ENCODE measurements around the gene NUBP2.

The NUBP2 gene

DNA sequence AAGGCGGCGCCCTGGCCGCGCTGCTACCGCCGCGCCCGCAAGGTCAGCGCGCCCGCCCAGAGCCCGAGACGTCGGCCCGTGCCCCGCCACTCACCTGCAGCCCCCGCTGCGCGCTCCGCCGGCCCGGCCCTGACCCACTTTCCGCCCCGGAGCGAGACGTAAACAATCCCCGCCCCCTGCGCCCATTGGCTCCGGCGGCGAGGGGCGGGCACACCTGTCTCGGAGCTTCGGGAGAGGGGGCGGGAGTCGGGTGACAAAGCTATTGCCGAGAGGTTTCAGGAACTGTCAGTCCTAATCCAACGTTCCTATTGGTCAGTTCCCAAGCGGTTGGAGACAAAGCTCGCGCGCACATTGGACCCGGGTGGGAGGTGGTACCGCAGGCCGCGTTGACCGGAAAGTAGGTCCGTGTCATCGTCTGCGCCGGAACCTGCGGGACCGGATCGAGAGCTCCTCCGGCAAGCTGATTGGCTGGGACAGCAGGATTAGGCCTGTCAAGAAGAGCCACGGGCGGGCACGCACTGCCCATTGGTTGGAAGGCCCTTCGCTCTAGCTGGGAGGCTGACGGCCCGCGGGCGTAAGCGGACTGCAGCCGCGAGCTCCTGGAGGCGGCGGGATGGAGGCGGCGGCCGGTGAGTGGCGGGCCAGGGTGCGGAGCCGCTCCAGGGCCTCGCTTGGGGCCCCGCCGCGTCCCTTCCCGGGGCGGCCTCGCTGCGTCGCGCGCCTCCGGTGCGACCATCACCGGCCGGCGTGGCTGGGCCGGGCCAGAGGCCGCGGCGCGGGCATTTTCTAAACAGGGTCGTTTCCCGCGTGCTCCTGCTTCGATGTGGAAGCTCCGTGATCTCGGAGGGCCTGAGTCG is at the start of gene NUBP2, which contains the start of gene SPSB3:
NUBP2 (plus strand) TSS at position 553 of the 857 bp plus-strand sequence; CDS start at position 614, 61 bp downstream.
SPSB3 (minus strand) TSS at position 164 of the 857 bp plus-strand sequence. CDS start 1,088 bp downstream, outside the sequence.
- ATAC-seq: peak; percentile 94
- H3K36me3 Mint-ChIP-seq (ENCODE audit: low read depth): no peaks in the 10 kb centered on the region
- H3K4me1 Mint-ChIP-seq: peaks cover 28% of the 10 kb centered on the region
- H3K27me3 Mint-ChIP-seq: peaks cover 3% of the 10 kb centered on the region
- DNase-seq: peak; percentile 98
- H3K4me3 Mint-ChIP-seq: peak within 1 kb of the TSS; percentile 94
- H3K27ac Mint-ChIP-seq: peak within 1 kb of the TSS; percentile 87
- no peaks in the 10 kb centered on the region for H3K9me3 Mint-ChIP-seq

DNA sequence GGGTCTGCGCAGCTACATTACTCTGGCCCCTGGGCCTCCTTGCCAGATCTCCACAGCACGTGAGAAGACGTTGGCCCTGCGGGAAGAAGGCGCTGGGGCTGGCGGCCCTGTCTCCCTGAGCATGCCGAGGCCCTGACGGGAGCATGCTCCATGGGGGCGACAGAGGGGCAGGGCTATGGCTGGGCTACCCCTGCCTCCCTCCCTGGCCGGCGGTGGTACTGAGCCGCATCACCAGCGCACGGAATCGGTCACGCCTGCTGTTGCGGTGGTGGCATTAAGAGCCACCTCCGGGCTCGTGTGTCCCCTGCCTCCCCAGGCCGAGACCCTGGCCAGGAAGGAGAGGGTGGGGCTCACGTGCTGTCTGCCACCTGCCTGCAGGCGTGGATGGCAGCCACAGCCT is 48.6 kb upstream of the NUBP2 start:
- Mint-ChIP-seq H3K4me1 (no peaks in the 10 kb centered on the region), H3K36me3 (ENCODE audit: low read depth) (peaks cover 2% of the 10 kb centered on the region), H3K4me3 (no peak overlapping the region), H3K27me3 (no peaks in the 10 kb centered on the region), H3K27ac (no peak overlapping the region), H3K9me3 (no peaks in the 10 kb centered on the region)
- ATAC-seq: no peak
- no peak for DNase-seq

GRCh38 chr16:1734816-1735215 is 47.9 kb upstream of the NUBP2 start:
- H3K9me3 Mint-ChIP-seq: no peaks in the 10 kb centered on the region

GRCh38 chr16:1740234-1740633 is 42.5 kb upstream of the NUBP2 start:
- Mint-ChIP-seq H3K9me3 (no peaks in the 10 kb centered on the region), H3K4me3 (no peak overlapping the region), H3K27ac (no peak overlapping the region), H3K27me3 (no peaks in the 10 kb centered on the region), H3K4me1 (no peaks in the 10 kb centered on the region), H3K36me3 (ENCODE audit: low read depth) (peaks cover 2% of the 10 kb centered on the region)
- DNase-seq: no peak
- ATAC-seq: no peak

More at GRCh38 chr16:1734816-1735215, 47.9 kb upstream of the NUBP2 start:
- H3K27me3 Mint-ChIP-seq: no peaks in the 10 kb centered on the region
- no peaks in the 10 kb centered on the region for H3K4me1 Mint-ChIP-seq
- ATAC-seq (no peak), DNase-seq (no peak)
- H3K4me3 Mint-ChIP-seq: no peak overlapping the region
- no peak overlapping the region for H3K27ac Mint-ChIP-seq
- H3K36me3 Mint-ChIP-seq (ENCODE audit: low read depth): peaks cover 2% of the 10 kb centered on the region

- Mint-ChIP-seq H3K36me3 (ENCODE audit: low read depth) (peaks cover 2% of the 10 kb centered on the region), H3K4me1 (no peaks in the 10 kb centered on the region), H3K27me3 (no peaks in the 10 kb centered on the region), H3K9me3 (no peaks in the 10 kb centered on the region), H3K4me3 (no peak overlapping the region), H3K27ac (no peak overlapping the region)
- ATAC-seq: no peak
- no peak for DNase-seq
Observed at GRCh38 chr16:1740781-1741490, 41.8 kb upstream of the NUBP2 start.

- Mint-ChIP-seq H3K9me3 (no peaks in the 10 kb centered on the region), H3K36me3 (ENCODE audit: low read depth) (peaks cover 2% of the 10 kb centered on the region), H3K27ac (no peak overlapping the region), H3K27me3 (no peaks in the 10 kb centered on the region), H3K4me3 (no peak overlapping the region), H3K4me1 (no peaks in the 10 kb centered on the region)
- DNase-seq (no peak), ATAC-seq (peak; percentile 28)
Observed at GRCh38 chr16:1741553-1742165, 41.1 kb upstream of the NUBP2 start.

- no peak overlapping the region for H3K4me3 Mint-ChIP-seq
- no peaks in the 10 kb centered on the region for H3K4me1 Mint-ChIP-seq
- H3K36me3 Mint-ChIP-seq (ENCODE audit: low read depth): peaks cover 2% of the 10 kb centered on the region
- ATAC-seq (no peak), DNase-seq (no peak)
- H3K27ac Mint-ChIP-seq: no peak overlapping the region
- H3K9me3 Mint-ChIP-seq: no peaks in the 10 kb centered on the region
- H3K27me3 Mint-ChIP-seq: no peaks in the 10 kb centered on the region
Observed at GRCh38 chr16:1743376-1744337, 39.1 kb upstream of the NUBP2 start.

DNA sequence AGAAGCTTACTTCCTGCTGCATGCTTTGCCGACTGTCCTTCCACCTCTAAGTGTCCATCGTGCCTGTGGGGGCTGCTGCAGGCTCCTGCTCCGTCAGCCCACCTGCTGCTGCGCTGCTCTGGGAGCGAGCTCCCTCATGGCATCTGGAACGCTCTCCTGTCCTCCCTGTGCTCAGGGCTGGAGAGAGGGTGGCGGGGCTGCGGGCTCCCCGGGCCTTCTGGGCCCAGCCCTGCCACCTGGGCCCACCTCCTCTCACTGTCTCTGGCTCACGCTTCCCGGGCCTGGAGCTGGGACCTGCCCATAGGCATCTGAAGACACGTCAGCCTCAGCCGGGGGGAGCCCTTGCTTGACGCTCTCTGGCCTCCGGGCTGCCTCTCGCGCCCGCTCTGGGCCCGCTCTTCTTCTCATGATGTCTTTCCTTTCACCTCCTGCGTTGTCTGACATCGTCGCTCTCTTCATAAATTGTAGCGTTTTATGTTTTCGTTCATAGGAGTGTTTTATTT is 38.4 kb upstream of the NUBP2 start:
- H3K4me1 Mint-ChIP-seq: no peaks in the 10 kb centered on the region
- H3K9me3 Mint-ChIP-seq: no peaks in the 10 kb centered on the region
- ATAC-seq (no peak), DNase-seq (no peak)
- no peak overlapping the region for H3K4me3 Mint-ChIP-seq
- H3K27ac Mint-ChIP-seq: no peak overlapping the region
- H3K36me3 Mint-ChIP-seq (ENCODE audit: low read depth): peaks cover 2% of the 10 kb centered on the region
- no peaks in the 10 kb centered on the region for H3K27me3 Mint-ChIP-seq

- DNase-seq (no peak), ATAC-seq (no peak)
- Mint-ChIP-seq H3K36me3 (ENCODE audit: low read depth) (peaks cover 2% of the 10 kb centered on the region), H3K27me3 (no peaks in the 10 kb centered on the region), H3K27ac (no peak overlapping the region), H3K4me1 (no peaks in the 10 kb centered on the region), H3K9me3 (no peaks in the 10 kb centered on the region), H3K4me3 (no peak overlapping the region)
Observed at GRCh38 chr16:1745181-1745899, 37.4 kb upstream of the NUBP2 start.

- H3K27ac Mint-ChIP-seq: no peak overlapping the region
- H3K4me1 Mint-ChIP-seq: no peaks in the 10 kb centered on the region
- H3K9me3 Mint-ChIP-seq: no peaks in the 10 kb centered on the region
- H3K36me3 Mint-ChIP-seq (ENCODE audit: low read depth): no peaks in the 10 kb centered on the region
- no peaks in the 10 kb centered on the region for H3K27me3 Mint-ChIP-seq
- no peak overlapping the region for H3K4me3 Mint-ChIP-seq
- no peak for ATAC-seq
- no peak for DNase-seq
Observed at GRCh38 chr16:1745900-1746692, 36.7 kb upstream of the NUBP2 start.

DNA sequence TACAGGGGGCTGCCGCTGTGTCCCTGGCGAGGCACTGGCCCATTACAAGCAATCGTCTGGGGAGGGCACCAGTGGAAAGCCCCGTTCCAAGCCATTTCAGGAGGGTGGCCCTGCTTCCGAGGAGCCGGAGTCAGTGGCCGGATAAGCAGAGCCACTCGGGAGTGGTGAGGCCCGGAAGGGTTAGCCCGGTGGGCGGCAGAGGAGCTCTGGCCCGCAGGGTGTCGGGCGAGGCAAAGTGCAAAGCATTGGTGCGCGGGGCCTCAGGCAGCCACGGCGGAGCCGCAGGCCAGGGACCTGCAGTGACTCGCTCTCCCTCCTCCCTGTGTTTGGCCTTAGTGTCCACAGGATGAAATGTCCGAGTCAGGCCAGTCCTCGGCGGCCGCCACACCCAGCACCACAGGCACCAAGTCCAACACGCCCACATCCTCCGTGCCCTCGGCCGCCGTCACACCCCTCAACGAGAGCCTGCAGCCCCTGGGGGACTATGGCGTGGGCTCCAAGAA is 36.0 kb upstream of the NUBP2 start:
- Mint-ChIP-seq H3K4me3 (no peak overlapping the region), H3K4me1 (no peaks in the 10 kb centered on the region), H3K27ac (no peak overlapping the region), H3K27me3 (no peaks in the 10 kb centered on the region), H3K9me3 (no peaks in the 10 kb centered on the region), H3K36me3 (ENCODE audit: low read depth) (no peaks in the 10 kb centered on the region)
- DNase-seq: no peak
- ATAC-seq: no peak

- Mint-ChIP-seq H3K27me3 (no peaks in the 10 kb centered on the region), H3K27ac (no peak overlapping the region), H3K36me3 (ENCODE audit: low read depth) (peaks cover 2% of the 10 kb centered on the region), H3K9me3 (no peaks in the 10 kb centered on the region), H3K4me3 (no peak overlapping the region), H3K4me1 (no peaks in the 10 kb centered on the region)
- no peak for ATAC-seq
- DNase-seq: no peak
Observed at GRCh38 chr16:1747934-1748333, 34.8 kb upstream of the NUBP2 start.
